Measurements from ENCODE around the gene TMEM220. TPM values are rescaled to one million over a fixed set of nuclear protein-coding genes. Genes with fewer than 3 reads are reported as not detected.
"Not testable (repeated sequence)": the region's sequence is repeated elsewhere in the genome, so short reads cannot be mapped to it uniquely, and the experiment has no call there.

Gene TMEM220
- polyA plus RNA-seq, 12 donors, result 5.4 to 14.0 (median 10.7) TPM; not detected in 1

GRCh38 chr17:10756185-10756584 lies 26.4 kb upstream of the TMEM220 start:
- no peak for DNase-seq

DNA sequence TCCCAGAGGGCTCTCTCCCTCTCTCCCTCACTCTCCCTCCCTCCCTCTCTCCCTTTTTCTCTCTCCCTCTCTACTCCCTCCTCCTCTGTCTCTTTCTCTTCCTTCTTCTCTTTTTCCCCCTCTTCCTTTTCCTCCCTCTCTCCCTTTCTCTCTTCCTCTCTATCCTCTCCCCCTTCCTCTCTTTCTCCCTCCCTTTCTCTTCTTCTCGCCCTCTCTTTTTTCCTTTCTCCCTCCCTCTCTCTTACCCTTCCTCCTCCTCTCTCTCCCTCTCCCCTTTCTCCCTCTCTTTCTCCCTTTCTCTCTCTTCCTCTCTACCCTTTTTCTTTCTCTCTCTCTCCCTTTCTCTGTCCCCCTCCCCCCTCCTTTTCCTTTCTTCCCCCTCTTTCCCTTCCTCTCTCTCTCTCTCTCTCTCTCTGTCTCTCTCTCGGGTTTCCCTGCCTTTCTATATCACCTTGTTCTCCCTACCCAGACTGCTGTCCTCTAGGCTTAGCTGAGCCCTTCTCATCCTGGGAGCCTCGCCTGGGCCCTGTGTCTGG lies 25.8 kb upstream of the TMEM220 start:
- DNase-seq, result no peak

- no peak for DNase-seq
Observed at GRCh38 chr17:10754861-10755591, 25.2 kb upstream of the TMEM220 start.

DNA sequence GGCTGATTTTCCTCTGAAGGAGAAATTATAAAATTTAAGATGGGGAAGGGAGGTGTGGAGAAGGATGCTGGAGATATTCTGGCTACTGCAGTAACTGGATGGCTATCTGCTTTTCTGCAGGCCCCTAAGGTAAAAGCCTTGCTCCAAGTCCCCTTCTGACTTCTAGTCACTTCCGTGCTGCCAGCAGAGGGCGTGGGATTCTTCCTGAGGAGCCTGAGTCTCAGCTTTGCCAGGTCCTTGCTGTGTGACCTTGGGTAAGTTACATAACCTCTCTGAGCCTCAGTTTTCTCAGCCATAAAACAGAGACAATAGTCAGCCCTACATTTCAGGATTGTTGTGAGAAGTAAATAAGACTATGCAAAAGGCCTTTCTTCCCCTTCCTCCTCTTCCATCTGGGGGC lies 24.3 kb upstream of the TMEM220 start:
- DNase-seq, result no peak

DNA sequence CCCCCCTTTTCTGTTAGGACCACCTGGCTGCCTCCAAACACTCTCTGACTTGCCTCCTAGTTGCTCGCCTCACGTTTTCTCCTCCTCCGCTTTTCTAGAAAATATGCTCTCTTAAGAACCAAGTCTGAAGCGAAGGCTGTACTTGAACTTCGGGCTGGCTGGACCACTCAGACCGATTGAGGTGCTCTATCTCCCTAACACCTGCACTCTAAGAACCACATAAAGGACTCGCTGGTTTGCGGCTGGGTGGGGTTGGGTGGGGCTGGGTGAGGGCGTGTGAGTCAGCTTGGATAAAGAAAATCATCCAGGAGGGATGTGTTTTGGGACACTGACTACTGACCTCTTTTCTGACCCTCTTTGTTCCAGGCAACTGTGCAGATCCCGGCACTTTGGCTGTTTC lies 22.9 kb upstream of the TMEM220 start:
- DNase-seq, result no peak

- DNase-seq, result no peak
Observed at GRCh38 chr17:10751563-10751962, 21.7 kb upstream of the TMEM220 start.

DNA sequence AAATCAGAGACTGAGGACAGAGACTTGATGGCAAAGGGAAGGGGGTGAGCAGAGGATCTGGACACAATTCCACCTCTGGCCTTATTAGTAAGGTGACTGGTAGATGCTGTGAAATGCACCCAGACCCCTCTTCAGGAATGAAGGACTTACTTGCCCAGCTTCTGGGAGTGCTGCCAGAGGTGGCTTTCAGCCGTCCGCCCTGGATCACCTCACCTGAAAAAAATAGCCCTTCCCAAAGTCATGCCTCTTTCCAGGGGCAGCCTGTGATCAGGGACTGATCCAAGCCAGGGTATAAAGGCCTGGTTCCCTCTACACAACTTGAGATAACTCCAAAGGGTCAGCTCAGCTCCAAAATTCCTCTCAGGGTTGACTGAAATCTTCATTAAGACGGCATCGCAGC lies 20.4 kb upstream of the TMEM220 start:
- no peak for DNase-seq

GRCh38 chr17:10748531-10749181 lies 18.8 kb upstream of the TMEM220 start:
- no peak for DNase-seq

DNA sequence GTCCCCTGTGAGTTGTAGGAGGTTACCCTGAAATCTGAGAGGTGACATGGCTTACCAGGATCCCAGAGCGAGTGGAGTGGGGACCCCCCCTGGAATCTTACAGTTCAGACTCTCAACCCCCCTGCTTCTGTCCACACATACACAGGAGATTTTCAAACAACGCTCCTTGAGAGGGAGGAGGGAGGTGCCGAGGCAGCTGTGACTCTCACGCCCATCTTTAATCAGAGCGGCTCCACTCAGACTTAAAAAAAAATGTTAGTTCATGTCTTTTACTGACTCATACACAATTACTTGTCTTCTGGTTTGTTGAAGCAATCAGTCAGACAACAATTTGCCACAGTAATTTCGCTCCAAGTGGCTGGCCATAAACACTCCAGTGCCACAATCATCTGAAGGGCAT lies 15.4 kb upstream of the TMEM220 start:
- DNase-seq, result no peak

GRCh38 chr17:10744501-10745000 lies 14.7 kb upstream of the TMEM220 start:
- DNase-seq, result no peak

- DNase-seq, result peak; percentile 78
Observed at GRCh38 chr17:10743316-10744009, 13.6 kb upstream of the TMEM220 start.

DNA sequence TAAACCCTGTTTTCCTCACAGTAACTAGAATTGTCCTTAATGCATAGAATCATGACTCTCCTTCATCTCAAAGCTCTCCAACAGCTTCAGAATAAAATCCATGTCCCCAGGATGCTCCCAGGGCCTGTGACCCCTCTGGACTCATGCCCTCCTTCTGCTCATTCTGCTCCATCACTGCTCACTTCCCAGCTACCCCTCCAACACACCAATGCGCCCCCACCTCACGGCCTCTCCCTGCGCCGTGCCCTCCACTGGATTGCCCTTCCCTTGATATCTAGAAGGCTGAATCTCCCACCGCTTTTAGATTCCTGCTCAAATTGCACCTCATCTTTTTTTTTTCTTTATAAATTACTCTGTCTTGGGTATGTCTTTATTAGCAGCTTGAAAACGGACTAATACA lies 12.6 kb upstream of the TMEM220 start:
- DNase-seq, result no peak

DNA sequence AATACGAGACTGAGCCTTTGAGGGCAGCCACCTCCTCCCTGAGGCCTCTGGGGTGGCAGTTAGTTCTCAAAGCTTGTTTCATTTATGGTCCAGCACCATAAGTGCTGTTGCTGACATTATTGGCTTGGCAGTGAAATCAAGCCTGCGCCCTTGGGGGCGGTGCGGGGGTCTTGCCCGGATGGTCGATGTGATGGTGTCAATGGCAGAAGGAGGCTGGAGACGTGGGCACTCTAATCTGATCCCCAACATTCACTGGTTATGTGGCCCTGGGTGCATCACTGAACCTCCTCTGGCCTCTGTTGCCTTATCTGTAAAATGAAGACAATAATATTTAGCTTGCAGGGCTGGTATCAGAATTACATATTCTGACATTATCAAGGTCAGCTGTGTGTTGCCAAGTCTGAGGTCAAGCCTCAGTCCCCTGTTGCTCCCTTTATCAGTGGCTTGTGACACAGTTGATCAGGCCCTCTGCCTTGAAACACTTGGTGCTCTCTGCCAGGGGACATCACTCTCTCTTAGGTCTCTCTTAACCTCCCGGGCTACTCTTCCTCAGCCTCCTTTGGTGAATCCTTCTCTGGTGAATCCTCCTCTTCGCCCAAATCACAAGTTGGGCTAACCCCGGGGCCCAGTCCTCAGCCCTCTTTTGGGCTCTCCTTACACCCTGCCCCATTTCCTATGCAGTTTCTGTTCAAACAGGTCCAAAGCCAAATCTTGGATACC lies 11.8 kb upstream of the TMEM220 start:
- no peak for DNase-seq

GRCh38 chr17:10739386-10739785 lies 9.6 kb upstream of the TMEM220 start:
- DNase-seq, result no peak

- peak; percentile 61 for DNase-seq
Observed at GRCh38 chr17:10738521-10739258, 8.9 kb upstream of the TMEM220 start.

GRCh38 chr17:10737736-10738135 lies 7.9 kb upstream of the TMEM220 start:
- no peak for DNase-seq

GRCh38 chr17:10737168-10737622 lies 7.4 kb upstream of the TMEM220 start:
- peak; percentile 68 for DNase-seq

GRCh38 chr17:10735821-10736220 lies 6.0 kb upstream of the TMEM220 start:
- DNase-seq, result no peak

DNA sequence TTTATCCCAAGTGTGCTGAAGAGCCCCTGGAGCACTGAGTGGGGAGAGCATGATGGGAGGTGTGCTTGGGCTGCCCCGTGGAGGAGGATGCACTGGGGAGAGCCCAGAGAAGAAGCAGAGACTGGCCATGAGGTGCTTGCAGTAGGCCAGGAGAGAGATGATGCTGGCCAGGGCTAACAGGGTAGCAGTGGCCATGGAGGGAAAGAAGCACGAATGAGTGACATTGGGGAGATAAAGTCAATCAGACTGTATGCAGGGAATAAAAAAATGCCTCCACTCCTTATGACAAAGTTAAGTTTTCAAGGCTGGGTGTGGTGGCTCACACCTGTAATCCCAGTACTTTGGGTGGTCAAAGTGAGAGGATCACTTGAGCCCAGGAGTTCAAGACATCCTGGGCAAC lies 5.4 kb upstream of the TMEM220 start:
- DNase-seq, result no peak

DNA sequence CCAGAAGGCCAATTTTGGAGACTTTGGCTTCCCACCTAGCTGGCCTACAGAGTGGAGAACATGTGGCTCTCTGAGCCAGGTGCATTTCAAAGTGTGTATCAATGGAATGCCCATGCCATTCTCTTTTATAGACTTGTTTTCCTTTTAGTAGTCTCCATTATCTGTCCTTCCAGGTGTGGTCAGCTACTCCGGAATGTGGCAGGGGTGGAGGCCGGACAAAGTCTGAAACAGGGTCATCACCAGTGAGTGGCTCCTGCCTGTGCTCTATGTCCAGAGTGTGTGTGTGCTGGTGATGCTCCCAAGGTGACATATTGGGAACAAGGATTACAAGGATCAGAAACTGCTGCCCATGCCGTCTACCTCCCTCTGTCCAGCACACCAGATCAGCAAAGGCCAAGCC lies 3.8 kb upstream of the TMEM220 start:
- no peak for DNase-seq

DNA sequence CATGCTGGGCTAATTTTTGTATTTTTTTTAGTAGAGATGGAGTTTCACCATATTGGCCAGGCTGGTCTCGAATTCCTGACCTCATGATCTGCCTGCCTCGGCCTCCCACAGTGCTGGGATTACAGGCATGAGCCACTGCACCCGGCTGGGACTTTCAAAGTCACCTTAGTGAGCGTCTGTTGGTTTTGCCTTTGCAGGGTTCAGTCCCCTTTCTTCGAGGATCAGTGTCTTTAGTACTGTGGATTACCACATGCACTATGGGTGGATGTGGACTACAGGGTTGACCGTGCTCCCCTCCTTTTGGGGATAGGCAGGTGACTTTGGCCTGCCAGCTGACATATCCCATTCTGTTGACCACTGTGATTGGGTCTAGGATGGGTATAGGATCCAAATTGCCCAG lies 2.3 kb upstream of the TMEM220 start:
- DNase-seq, result not testable (repeated sequence)

Data from muscle of arm (tissue), 12 donors.